Heart left ventricle (tissue), 16 donors: ENCODE measurements around the gene DVL1. TPM values are rescaled to one million over a fixed set of nuclear protein-coding genes. Genes with fewer than 3 reads are reported as not detected.
"Not testable (repeated sequence)": the region's sequence is repeated elsewhere in the genome, so short reads cannot be mapped to it uniquely, and the experiment has no call there.

Experiments
- ATAC-seq, 4 donors: fragments of 200-7000 bp; cut with Tn5 transposase; one replicate each; pipeline ENCODE4 v1.9.1; 2020 to 2022; ENCODE audit warnings: moderate library complexity in 4 of 4, mild to moderate bottlenecking in 3 of 4, moderate number of reproducible peaks in 1 of 4
- DNase-seq, 5 donors: peaks; one replicate each; pipeline ENCODE4 v3.0.0-alpha.2; 2020
- H3K27ac ChIP-seq, 12 donors: fragments of 200-600 bp; sonication (generic) in 4 of 12; one replicate each; pipeline versions ENCODE4 v1.5.0 to v1.8.0; 2016 to 2022; ENCODE audit warnings: mild to moderate bottlenecking in 2 of 12
- H3K27me3 ChIP-seq, 9 donors: fragments of 200-600 bp; sonication (generic) in 2 of 9; one replicate each; pipeline versions ENCODE4 v1.5.1 to v1.8.0; 2016 to 2022; ENCODE audit warnings: mild to moderate bottlenecking in 3 of 9
- H3K36me3 ChIP-seq, 9 donors: fragments of 200-600 bp; sonication (generic) in 2 of 9; one replicate each; pipeline versions ENCODE4 v1.5.0 to v1.8.0; 2018 to 2022; ENCODE audit warnings: mild to moderate bottlenecking in 2 of 9
- H3K4me1 ChIP-seq, 12 donors: fragments of 200-600 bp; sonication (generic) in 4 of 12; one replicate each; pipeline versions ENCODE4 v1.5.0 to v1.8.0; 2016 to 2022; ENCODE audit warnings: mild to moderate bottlenecking in 3 of 12
- H3K4me3 ChIP-seq, 12 donors: fragments of 200-600 bp; sonication (generic) in 4 of 12; one replicate each; pipeline versions ENCODE4 v1.5.0 to v1.8.0; 2017 to 2022; ENCODE audit warnings: mild to moderate bottlenecking in 9 of 12, moderate library complexity in 4 of 12
- H3K9me3 ChIP-seq, 12 donors: fragments of 200-600 bp; sonication (generic) in 4 of 12; one replicate each; pipeline versions ENCODE4 v1.5.0 to v1.8.0; 2016 to 2022; ENCODE audit warnings: mild to moderate bottlenecking in 1 of 12
- CTCF ChIP-seq, 12 donors: fragments of 200-600 bp; sonication (generic) in 4 of 12; IDR thresholded peaks; one replicate each; pipeline versions ENCODE4 v1.5.0 to v1.8.0; 2018 to 2022; ENCODE audit warnings: antibody characterized with exemption in 12 of 12, mild to moderate bottlenecking in 5 of 12
- POLR2A ChIP-seq, 2 donors: fragments of 450-650 bp; IDR thresholded peaks; one replicate each; pipeline ENCODE4 v1.6.1; 2017; ENCODE audit warnings: antibody characterized with exemption in 2 of 2, mild to moderate bottlenecking in 2 of 2, moderate library complexity in 2 of 2
- WGBS, 4 donors: extraction: QIAGEN DNeasy Blood & Tissue Kit in 2 of 4; methylation state at CpG; one replicate each; pipeline versions ENCODE4 v1.1.5 to v1.1.7; 2013 to 2018; 5-methylcytosine and 5-hydroxymethylcytosine counted together
- intact Hi-C, 10 donors: fragments of 100-400 bp; cut with DNase I; formaldehyde crosslinking; loops; one replicate each; pipeline versions ENCODE4 v1.11.1 to v1.14.2; 2022
- polyA plus RNA-seq, 2 donors: library from polyadenylated mRNA; stranded (reverse); fragments of 200-250 nt; gene quantifications; one replicate each; pipeline ENCODE4 v1.2.3, GENCODE V29; 2013
- total RNA-seq, 9 donors: library from RNA; depleted of rRNA in 2 of 9; stranded (reverse); fragments of >200 nt in 2 of 9; fragmentation: NEBNext Ultra II Directional in 3 of 9; extraction: Animal tissue kit (Norgen Biotek cat#: 25700) in 3 of 9; gene quantifications; one replicate each; pipeline versions ENCODE4 v1.1.0 to v1.2.4, GENCODE V29; 2016 to 2023
- donor health status: ischemic (EF 13 %, LVEDD 7.1; RV severe dilation, severe dysfunction).
- donor health status: healthy with polysubstance abuse.
- donor health status: DM: no; HTN: yes; CAD: no.
- donor health status: DM: no; HTN: no; CAD: no.
- donor health status: ischemic (EF 25% LVEDD 6.9; RV normal size, moderate dysfunction).
- donor health status: ischemic (EF 25% LVEDD 5.7; RV mildly dilated, moderate dysfunction).
- donor health status: healthy.
- donor health status: DM: yes; HTN: yes; CAD: no.
- donor health status: ischemic (EF 35%, LVEDD 5.7; RV mildly dilated, moderate dysfunction).
- donor health status: nonischemic (EF 11% LVEDD 7.7; RV severe dilation, severe dysfunction).
- donor health status: DM: yes; HTN: yes; CAD: no.
- donor health status: PGD.
- donor health status: ischemic (EF 29% LVEDD 5.4; RV normal size, mild dysfunction).
- donor health status: nonischemic (EF 23%, LVEDD 6.1; RV moderate dilation, normal function).

Gene DVL1
- total and polyA plus RNA-seq, 11 donors = 75.3 to 177 (median 87.1) TPM

DNA sequence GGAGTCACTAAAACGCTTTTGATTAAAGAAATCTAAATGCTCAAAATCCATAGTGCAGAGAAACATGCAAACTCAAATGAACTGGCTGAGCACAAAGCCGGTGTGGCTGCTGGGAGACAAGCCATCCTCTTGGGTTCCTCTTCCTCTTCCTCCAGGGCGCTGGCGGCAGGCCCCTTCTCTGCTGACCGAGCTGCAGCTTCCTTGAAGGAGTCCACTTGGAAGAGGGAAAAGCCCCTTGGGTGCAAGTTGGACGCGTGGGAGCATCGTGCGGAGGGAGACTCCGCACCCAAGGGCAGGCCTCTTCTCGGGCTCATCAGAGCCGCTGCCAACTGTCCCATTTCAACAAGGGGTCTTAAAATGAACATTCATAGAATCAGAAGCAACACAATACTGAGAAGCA, 42.0 kb upstream of the DVL1 start:
- intact Hi-C loops = no loop called here
- DNase-seq = no peak
- Histone ChIP-seq H3K27ac (peak overlapping the region in 3 of 12 donors; percentile 3 to 37 (median 31)), H3K27me3 (no peaks in the 10 kb centered on the region), H3K9me3 (no peaks in the 10 kb centered on the region), H3K36me3 (peaks cover 2 to 100% (median 100%) of the 10 kb centered on the region in 9 donors), H3K4me3 (no peak overlapping the region), H3K4me1 (peaks cover 0 to 20% (median 9%) of the 10 kb centered on the region in 12 donors)
- WGBS, 4 donors = 61 to 75% (median 66%) methylated on average over 12 of the region's 12 CpGs
- ATAC-seq = no peak
- TF ChIP-seq POLR2A (IDR thresholded peaks at IDR 0.05) = no peak

- Histone ChIP-seq H3K36me3 (peaks cover 2 to 100% (median 100%) of the 10 kb centered on the region in 9 donors), H3K27ac (peak overlapping the region in 1 of 12 donors; percentile 3), H3K4me3 (no peak overlapping the region), H3K27me3 (no peaks in the 10 kb centered on the region), H3K9me3 (no peaks in the 10 kb centered on the region), H3K4me1 (peaks cover 0 to 17% (median 8%) of the 10 kb centered on the region in 12 donors)
- TF ChIP-seq POLR2A (IDR thresholded peaks at IDR 0.05) = no peak
- intact Hi-C loops = no loop called here
- DNase-seq (no peak), ATAC-seq (no peak)
- WGBS, 4 donors = 58 to 70% (median 67%) methylated on average over 12 of the region's 12 CpGs
Observed at GRCh38 chr1:1390675-1391074, 41.5 kb upstream of the DVL1 start.

- intact Hi-C loops = no loop called here
Observed at GRCh38 chr1:1388078-1388472, 38.9 kb upstream of the DVL1 start.

DNA sequence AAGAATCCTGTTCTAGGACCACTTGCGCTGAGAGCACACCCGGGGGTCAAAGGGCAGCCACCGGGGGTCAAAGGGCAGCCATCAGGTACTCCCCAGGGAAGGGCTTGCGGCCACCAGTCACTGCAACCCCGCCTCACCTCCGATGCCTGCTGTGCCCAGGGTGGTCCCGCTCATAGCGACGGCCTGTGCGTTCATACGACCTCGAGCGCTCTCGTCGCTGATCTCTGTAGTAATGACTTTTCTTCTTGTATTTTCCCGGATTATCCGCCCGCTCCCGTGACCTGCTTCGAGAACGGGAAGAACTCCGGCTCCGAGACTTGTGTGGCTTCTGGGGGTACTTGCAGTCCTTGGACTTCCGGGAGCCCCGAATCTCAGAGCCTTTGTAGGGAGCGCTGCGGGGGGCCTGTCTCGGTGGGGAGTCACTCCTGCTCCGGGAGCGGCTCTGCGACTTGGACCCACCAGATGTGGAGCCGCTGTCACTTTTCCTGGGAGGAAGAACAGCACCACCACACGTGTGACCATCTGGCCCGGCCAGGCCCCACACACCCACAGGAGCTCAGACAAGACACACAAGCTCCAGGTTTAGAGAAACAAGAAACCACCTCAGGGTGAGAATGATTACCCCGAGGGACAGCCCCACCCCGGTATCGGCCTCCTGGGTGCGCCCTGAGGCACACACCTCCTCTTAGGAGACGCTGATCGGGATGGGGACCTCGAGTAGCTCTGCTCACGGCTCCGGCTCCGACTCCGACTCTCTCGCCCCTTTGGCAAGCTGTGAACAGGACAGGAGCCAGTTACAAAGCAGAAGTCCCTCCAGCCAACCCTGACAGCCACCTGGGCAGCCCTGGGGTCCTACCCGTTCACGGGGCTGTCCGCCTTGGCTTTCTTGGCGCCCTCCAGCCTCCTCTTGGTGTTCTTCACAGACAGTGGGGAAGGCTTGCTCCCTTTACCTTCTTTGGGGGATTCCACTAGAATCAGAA, 38.2 kb upstream of the DVL1 start:
- TF ChIP-seq POLR2A (IDR thresholded peaks at IDR 0.05) (no peak), CTCF (IDR thresholded peaks at IDR 0.05) (no peak)
- ATAC-seq (peak in 1 of 4 donors; percentile 14), DNase-seq (no peak)
- Histone ChIP-seq H3K36me3 (peaks cover 2 to 79% (median 78%) of the 10 kb centered on the region in 9 donors), H3K4me3 (no peak overlapping the region), H3K27me3 (no peaks in the 10 kb centered on the region), H3K27ac (no peak overlapping the region), H3K4me1 (peaks cover 0 to 15% (median 0%) of the 10 kb centered on the region in 12 donors), H3K9me3 (no peaks in the 10 kb centered on the region)
- intact Hi-C loops = no loop called here
- WGBS, 4 donors = 95 to 97% (median 96%) methylated on average over 43 to 50 of the region's 50 CpGs

More at GRCh38 chr1:1388078-1388472, 38.9 kb upstream of the DVL1 start:
- DNase-seq (no peak), ATAC-seq (no peak)
- TF ChIP-seq CTCF (IDR thresholded peaks at IDR 0.05) (no peak), POLR2A (IDR thresholded peaks at IDR 0.05) (no peak)
- no peak overlapping the region for H3K27ac ChIP-seq
- H3K27me3 ChIP-seq = no peaks in the 10 kb centered on the region
- H3K36me3 ChIP-seq = peaks cover 2 to 86% (median 84%) of the 10 kb centered on the region in 9 donors
- peaks cover 0 to 15% (median 0%) of the 10 kb centered on the region in 12 donors for H3K4me1 ChIP-seq
- H3K4me3 ChIP-seq = no peak overlapping the region
- WGBS, 4 donors = 94 to 97% (median 97%) methylated on average over 16 of the region's 16 CpGs
- no peaks in the 10 kb centered on the region for H3K9me3 ChIP-seq

GRCh38 chr1:1385931-1386330, 36.7 kb upstream of the DVL1 start:
- intact Hi-C loops = no loop called here
- Histone ChIP-seq H3K27me3 (no peaks in the 10 kb centered on the region), H3K27ac (no peak overlapping the region), H3K36me3 (peaks cover 2 to 70% (median 63%) of the 10 kb centered on the region in 9 donors), H3K9me3 (no peaks in the 10 kb centered on the region), H3K4me1 (peaks cover 0 to 9% (median 0%) of the 10 kb centered on the region in 12 donors), H3K4me3 (no peak overlapping the region)
- DNase-seq = no peak
- 91 to 95% (median 92%) methylated on average over 7 to 8 of the region's 8 CpGs for WGBS, 4 donors
- no peak for ATAC-seq
- TF ChIP-seq CTCF (IDR thresholded peaks at IDR 0.05) = no peak
- TF ChIP-seq POLR2A (IDR thresholded peaks at IDR 0.05) = no peak

DNA sequence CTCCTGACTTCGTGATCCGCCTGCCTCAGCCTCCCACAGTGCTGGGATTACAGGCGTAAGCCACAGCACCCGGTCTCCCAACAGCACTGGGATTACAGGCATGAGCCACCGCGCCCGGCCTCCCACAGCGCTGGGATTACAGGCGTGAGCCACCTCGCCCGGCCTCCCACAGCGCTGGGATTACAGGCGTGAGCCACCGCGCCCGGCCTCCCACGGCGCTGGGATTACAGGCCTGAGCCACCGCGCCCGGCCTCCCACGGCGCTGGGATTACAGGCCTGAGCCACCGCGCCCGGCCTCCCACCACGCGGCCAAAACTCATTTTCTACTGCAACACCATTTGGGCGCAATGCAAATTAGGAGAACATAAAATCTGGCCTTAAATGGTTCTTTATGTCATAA, 36.1 kb upstream of the DVL1 start:
- H3K27ac ChIP-seq, ATAC-seq, DNase-seq, H3K27me3 ChIP-seq, H3K4me1 ChIP-seq, H3K9me3 ChIP-seq, H3K4me3 ChIP-seq, intact Hi-C loops: not testable (repeated sequence)
- 92 to 98% (median 93%) methylated on average over 27 to 29 of the region's 29 CpGs for WGBS, 4 donors
- H3K36me3 ChIP-seq = peaks cover 2 to 64% (median 57%) of the 10 kb centered on the region in 9 donors
